GM19035 (cell line): ENCODE measurements around the gene POLG.

Source experiments
- ATAC-seq: cut with Tn5 transposase; IDR thresholded peaks from one replicate; pipeline ENCODE4 v1.9.1; 2021; ENCODE audit not compliant: unreplicated experiment

Gene POLG

DNA sequence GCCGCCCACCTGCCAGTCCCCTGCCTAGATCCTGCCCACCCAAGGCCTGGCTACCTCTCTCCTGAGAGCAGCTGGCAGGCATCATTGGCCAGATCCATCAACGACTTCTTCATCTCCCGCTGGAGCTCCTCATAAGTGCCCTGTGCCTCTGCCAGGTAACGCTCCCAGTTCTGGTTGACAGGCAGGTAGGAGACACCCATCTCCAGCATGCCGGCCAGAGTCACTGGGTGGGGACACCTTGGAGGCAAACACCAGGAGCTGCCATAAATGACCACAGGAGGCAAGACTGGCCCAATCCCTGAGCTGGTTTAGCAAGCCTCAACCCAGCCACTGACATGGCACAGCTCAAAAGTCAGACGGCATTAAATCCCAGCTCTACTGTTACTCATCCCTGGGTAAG lies 7.5 kb downstream of the POLG start:
- no peak for ATAC-seq

DNA sequence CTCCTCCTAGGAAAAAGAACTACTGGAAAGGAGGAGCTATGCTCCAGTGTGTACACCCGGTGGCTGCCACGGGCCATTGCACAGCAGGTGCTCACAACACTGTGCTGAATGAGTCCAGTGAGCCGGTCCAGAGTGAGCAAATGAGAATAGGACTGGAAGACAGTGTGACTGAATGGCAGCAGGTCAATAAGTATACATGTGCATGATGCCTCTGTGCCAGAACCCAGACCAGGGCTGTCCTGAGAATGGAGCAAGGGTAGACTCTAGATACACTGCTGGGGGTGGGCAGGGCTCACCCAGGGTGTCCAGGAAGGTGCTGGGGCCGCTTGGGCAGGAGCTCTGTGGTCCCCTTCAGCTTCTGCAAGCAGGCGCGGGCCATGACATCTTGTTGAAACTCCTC lies 8.3 kb downstream of the POLG start:
- no peak for ATAC-seq

DNA sequence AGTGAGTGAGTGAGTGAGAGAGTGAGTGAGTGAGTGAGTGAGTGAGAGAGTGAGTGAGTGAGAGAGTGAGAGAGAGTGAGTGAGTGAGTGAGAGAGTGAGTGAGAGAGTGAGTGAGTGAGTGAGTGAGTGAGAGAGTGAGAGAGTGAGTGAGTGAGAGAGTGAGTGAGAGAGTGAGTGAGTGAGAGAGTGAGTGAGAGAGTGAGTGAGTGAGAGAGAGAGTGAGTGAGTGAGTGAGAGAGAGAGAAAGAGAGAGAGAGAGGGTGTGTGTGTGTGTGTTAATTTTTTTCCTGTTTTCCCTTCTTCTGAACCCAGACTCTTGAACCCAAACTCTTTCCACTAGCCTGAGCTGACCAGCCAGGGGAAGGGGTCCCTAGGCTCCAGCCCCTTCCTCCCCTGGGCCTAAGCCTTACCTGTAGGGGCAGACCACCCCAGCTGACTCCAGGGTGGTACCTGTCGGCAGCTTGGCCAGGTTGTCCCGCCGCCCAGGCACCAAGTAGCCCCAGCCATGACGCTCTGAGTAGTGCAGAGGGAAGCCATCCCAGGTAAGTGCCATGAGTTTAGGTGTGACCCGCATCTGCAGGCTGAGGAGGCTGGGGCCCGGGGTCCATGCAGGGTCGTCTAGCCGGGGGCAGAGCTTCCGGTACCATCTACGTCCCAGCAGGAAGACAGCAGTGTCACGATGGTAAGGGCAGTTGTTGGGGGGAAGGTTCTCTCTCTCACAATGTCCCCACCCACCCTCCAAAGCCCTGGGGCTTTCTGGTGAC lies 9.4 kb downstream of the POLG start:
- no peak for ATAC-seq

DNA sequence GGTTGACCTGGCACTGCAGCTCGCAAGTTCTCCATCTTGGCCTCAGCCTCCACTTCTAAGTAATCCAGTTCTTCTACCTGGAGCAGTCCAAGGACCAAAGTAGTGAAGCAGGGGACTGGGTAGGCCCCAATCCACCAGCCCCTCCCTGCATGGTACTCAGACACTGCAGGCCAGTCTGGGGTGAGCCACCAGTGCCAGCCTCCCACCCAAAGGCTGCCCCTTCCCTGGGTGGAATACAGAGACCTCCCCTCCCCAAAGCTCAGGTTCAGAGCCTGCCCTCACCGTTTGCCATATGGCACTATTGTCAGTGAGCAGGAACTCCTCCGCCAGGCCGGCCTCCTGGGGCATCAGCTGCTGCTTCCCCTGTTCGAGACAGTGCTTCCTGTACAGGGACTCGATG lies 10.8 kb downstream of the POLG start:
- ATAC-seq, result no peak

DNA sequence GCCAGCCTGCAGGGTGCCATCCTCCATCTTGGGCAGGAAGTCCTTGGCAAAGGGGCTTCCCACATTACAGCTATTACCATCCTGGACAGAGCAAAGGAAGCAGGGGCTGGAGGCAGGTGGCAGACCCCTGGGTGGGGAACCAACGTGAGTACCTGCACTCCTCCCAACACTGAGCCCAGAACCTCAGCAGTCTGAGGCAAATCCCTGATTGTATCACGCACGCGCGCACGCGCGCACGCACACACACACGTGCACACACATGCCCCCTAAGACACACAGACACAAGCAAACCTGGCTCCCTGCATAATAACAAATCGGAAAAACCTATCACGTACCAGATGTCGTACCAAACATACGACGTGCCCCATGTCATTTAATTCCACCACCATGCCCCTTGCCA lies 11.8 kb downstream of the POLG start:
- ATAC-seq, result no peak

DNA sequence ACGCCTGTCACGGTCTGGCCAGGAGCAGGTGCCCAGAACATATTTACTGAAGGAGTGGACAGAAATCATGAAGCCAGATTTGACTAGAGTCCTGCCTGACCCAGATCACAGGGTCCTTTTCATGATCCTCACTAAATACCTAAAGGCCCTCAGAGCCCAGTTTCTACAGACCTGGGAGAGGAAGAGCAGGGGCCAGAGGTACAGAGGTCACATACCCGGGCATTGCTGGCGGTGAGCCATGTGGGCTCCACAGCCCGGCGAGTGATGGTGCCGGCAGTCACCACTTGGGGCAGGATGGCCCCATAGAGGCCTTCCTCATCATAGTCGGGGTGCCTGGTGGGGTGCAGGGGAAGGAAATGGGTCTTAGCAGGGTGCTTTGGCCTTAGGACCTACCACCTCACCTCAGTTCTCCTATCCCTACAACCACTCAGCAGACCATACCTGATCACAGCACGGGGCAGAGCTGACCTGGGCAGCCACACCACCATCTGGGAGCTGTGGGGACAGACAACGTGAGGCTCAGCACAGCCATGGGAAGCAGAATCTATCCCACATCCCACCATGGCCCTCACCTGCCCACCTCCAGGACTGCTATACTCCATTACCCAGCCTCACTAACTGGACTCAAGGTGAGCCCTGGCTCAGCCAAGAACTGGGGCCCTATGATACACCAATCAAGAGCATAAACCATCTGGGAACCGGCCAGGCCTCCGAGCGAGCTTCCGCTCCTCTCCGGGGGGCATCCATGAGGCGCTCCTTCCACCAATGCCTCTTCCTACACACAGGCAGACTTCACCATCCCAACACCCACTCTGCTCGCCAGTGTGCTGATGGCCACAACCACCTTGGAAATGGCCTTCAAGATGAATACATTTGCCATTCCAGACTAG lies 12.9 kb downstream of the POLG start:
- no peak for ATAC-seq

DNA sequence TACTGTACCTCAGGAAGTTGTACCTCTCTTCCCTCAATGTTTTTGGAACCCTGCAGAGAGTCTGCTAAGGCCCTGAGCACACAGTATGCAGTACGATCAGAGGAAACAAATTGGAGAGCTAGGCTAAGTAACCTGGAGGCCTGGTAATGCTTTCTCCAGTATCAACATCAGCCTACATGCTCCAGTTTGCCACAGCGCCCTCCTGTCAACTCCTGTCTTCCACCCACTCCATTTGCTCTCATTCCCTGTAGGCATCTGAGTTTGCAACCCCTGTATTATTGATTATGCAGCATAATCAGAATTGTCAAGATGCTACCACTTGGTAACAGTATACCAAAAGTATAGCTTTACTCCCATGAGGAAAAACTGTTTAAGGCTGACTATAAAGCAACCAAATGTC lies 14.4 kb downstream of the POLG start:
- no peak for ATAC-seq

DNA sequence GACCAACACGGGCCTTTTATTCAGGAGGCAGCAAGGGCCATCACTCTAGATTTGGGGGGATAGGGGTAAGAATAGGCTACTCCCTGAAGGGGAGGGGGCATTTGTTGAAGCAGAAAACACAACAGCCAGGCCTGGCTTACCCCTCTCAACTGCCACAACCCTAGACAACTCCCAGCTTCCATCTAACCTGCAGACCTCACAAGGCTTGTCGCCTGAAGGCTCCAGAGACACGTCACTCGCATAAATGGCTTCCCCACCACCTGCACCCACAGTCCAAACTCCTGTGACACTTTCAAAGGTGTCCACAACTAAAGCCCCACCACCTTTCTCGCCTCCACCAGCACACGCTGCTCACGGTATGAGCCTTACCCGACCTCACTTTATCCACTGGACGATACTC lies 14.9 kb downstream of the POLG start:
- ATAC-seq, result no peak

DNA sequence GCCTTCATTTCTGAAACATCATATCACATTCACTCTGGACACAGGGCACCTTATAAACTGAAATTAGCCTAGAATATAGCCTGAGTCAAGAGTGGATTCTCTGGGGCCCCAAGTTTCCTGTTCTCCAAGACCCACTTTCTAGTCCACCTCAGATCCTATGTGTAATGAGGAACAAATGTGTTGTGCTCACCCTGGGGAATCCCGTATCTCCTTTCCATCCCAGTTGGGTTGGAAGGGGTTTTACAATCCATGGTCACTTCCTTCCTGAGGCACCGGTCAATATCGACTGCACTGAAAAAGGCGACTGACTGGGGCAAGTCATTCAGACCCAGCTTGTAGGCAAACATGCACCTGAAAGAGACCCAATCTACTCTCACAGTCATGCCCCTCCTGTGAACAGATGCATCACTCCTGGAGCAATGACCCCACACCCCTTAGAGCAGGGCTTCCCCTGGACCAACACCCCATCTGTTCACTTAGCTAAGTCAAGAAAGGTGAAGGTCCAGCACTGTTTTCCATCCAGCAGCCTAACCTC lies 17.4 kb downstream of the POLG start:
- ATAC-seq, result no peak

DNA sequence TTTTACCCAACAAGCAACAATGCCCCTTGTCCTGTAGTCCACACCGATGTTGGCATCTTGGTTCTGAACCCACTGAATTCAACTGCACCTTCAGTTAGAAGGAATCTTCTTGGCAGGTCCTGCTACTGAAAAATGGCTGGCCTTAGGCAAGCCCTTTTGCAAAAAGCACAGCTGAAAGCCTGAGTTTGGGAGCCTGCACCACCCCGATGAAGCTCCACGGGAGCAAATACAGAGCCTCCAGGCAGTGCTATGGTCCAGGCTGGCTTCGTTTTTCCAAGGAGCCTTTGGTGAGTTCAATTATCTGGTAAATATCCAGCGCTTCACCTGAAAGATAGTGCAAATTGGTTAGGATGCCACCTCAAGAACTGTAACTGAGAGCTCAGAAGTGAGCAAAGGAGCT lies 18.1 kb downstream of the POLG start:
- no peak for ATAC-seq

DNA sequence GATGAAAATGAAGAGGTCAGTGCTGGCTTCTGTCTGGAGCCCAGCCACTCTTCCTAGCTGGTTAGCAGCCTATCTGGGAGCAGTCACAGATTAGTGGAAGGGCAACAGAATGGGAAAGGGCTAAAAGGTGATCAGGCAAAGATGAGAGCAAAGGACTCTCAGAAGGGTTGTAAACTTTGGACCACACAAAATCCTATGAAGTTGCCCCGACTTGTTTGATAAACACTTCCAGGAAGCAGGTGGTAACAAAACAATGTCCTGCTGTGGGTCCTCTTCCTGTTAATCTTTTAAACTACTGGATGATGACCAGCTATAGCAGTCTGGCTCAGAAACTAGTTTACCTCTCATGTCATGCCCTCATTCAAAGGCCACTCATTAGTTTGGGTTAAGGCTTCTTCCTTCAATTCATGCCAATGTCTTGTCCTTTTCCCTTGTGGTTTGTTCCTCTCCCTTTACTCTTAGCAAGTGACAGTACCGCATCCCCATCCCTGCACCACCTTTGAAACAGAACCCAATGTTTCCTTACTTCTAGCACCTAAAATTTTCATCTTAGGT lies 19.2 kb downstream of the POLG start:
- ATAC-seq, result no peak

DNA sequence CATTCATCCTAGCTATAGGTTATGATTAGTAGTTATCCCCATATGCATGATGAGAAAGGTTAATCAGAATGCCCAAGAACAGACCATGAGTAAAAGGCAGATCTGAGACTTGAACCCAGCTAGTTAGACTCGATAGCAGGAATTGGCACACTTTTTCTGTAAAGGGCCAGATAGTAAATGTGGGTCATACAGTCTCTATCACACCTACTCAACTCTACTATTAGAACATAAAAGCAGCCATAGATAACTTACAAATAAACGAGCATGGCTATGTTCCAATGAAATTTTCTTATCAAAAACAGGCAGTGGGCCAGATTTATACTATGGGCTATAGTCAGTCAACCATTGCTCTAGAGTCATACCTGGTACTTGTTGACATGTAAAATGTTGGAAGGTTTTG lies 24.6 kb downstream of the POLG start:
- no peak for ATAC-seq

DNA sequence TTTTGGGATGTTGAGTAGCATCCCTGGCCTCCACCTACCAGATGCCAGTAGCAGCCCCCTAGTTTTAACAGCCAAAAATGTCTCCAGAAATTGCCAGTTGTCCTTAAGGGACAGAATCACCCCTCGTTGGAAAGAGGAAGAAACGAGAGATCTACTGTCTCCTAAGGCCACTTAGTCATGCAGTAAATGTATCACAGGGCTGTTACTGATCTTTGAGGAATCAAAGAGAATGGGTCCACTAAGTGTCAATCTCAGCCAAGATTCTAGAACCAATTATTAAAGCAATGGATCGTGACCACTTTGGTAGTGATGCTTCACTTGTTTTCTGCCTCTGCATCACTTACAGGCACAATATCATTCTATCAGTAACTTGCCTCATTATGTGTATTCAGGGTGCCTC lies 26.4 kb downstream of the POLG start:
- ATAC-seq, result no peak

DNA sequence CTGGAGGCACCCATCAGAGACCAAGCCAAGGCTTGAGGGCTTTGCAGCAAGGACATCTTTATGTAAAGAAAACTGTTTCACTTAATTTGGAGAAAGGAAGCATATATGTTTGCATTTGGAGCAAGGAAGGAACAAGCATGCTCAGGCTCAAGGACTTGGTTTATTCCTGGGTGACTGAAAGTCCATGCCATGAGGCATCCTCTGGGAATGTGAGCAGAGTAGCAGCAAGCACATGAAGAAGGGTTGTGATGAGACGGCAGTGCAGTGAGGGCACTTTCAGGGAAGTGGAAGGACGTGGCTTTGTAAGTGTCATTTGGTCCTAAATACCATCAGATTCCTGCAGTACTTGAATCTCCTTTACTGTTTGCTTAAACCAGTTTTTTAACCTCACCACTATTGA lies 26.8 kb downstream of the POLG start:
- no peak for ATAC-seq

DNA sequence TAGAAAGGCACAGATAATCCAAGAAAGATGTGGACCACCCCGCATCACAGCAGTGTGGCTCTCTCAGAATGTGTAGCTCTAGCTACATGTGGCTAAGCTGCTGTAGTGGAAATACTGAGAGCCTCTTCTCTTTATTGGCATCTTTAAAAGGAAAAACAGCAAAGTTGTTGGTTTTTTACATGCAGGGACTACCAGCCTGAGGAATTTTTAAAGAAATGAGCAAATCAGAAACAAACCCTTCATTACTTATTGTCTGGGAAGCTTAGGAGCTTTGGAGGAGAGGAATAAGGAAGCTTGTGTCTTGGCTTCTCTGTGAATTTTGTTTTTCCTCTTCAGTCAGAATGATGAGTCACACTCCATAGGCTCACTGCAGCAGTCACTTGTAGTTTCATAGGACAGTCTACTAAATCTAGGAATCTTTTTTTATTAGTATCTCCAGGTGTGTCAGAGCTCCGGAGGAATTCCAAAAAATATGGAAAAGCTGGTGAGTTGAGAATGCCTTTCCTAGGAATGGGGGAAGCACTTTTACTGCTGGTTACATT lies 27.5 kb downstream of the POLG start:
- ATAC-seq, result no peak

DNA sequence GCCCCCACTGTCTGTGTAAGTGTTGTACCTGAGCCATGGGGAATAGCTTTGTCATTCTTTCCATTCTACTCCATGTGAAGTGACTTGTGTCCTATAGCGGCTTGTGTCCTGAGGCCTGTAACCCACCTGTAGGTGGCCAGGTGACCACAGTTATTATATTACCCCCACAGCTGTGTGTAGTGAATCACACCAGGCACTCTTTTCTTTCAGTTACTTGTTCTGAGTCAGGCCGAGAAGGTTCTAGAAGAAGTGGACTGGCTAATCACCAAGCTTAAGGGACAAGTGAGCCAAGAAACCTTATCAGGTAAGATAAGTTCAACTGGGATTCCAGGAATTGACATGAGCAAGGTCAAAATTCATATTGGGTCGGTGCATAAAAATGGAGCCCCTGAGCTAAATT lies 29.2 kb downstream of the POLG start:
- ATAC-seq, result no peak

DNA sequence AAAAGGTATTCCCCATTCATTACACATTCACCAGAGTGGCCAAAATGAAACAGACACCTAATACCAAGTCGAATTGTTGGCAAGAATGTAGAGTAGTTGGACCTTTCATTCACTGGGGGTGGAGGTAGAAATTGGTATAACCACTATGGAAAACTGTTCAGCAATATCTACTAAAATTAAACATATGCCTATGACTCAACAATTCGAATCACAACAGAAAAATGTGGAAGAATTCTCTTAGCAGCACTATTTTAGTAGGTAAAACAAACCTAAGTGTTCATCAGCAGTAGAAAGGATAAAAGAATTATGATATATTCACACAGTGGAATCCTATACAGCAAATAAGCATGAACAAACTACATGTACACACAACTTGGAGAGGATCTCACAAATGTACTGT lies 30.6 kb downstream of the POLG start:
- no peak for ATAC-seq

DNA sequence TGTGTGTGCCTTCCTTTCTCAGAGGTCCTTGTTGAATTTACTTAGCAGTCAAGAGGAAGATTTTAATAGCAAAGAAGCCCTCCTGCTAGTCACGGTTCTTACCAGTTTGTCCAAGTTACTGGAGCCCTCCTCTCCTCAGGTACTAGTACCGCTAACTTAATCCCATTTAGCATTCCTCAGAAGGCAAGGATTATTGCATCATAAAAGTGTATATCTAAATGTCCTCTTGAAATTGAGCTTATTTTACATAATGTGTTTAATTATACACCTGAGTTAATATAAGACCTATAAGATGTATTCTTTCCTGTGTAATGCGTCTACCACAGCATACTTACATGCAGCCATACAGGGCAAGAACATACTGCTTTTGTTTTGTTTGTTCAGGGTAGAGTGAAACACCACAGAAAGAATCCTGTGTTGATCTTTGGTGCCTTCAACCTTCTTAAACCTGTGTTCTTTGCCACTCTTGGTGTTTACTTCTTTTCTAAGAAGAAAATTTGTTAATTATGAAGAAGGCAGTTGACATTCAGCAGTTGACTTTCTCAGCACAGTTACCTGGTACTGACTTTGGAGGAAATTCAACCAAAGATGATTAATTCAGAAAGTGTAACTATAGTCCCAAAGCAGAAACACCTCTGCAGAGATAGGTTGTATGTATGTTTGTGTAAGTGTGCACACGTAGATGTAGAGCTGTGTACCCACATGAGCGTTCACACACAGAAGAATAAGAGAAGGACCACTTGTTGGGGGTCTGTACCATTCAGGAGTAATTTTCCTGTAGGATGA lies 33.1 kb downstream of the POLG start:
- no peak for ATAC-seq

DNA sequence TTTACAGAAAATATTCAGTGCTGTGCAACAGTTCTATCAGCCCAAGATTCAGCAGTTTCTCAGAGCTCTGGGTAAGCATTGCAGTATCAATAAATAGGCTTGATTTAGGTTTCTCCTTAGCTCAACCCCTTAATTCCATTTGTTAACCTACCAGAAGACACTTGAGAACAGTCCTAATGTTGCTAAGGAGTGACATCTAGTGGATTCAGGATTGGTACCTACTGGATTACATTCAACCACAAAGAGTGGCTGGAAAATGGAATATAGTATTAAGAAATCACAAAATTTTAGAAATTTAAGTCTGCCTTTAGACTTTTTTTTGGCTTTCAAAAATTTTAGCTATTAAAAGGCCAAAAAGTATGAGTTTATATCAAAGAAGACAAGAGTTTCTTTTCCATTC lies 34.7 kb downstream of the POLG start:
- ATAC-seq, result no peak

DNA sequence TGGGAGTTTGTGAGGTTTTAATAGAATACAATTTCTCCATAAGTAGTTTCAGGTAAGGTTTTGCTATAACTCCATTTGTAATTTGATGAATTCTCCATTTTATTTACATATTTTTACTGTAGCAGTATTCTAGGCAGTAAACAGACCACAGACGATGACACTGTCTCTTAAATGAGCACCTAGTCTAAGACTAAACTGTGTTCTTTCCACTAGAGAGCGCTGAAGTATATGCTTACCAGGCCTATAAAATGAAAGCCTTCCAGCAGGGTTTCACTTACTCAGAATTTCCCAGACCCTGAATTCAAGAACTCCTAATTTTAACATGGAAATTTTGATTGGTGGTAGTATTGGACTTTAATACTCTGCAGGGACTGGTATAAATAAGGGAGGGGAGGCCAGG lies 41.6 kb downstream of the POLG start:
- no peak for ATAC-seq

DNA sequence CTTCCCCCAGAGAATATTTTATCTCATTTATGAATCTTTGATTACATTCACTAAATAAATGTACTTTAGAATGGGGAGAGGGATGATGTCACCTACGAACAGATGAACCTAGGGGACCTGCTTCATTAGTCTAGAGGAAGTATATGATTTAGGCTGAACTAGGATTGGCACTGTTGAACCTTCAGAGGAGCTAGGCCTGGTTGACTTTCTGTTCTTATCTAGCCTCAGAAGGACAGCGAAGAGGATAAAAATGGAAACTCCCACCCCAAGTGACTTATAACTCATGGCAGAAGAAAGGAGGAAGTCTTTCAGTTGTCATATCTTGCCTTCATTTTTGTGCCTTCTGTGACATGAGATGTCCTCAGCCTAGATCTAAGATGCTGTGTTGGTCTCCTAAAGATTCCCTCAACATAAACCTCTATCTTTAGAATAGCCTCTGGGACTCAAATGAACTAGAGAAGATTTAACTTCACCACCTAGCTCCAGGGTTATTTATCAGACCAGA lies 42.6 kb downstream of the POLG start:
- ATAC-seq, result no peak
